ENCODE data around the gene ITPKC.
A peak's percentile ranks its signal among the peaks of the same experiment; 100 is the strongest.

Gene ITPKC

DNA sequence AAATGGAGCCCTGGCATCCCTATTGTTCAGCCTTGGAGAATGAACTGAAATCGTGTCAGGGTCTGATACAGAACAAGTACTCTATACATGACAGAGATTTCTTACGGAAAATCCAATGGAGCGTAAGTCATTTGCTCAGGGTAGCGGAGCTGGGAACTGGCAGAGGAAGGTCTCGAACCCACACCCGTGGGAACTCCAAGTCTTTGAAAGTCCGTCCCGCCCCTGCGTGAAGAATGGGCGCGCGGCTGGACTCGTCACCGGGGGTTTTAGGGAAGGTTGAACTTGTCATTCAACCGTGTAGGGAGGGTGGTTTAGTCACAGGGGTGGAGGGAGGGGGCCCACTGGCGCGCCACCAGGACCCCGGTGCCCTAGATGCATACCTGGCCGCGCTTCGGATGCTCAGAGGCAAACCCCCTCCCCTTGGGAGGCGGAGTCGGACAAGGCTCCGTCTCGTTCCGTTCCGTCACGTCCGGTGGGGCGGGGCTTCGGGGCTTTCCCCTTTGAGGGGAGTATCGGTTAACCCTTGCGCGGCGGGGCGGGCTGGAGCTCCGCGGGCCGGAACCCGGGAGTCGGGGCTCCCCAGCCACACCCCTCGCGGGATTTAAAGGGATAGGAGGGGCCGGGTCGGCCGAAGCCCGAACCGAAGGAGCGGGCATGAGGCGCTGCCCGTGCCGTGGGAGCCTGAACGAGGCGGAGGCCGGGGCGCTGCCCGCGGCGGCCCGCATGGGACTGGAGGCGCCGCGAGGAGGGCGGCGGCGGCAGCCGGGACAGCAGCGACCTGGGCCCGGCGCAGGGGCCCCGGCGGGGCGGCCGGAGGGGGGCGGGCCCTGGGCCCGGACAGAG is at the start of gene ITPKC, which contains the start of gene COQ8B:
Gene ITPKC, plus strand, starts transcription at position 631 of the 843 bp plus-strand sequence. Its CDS starts 24 bp downstream, at position 655.
Gene COQ8B, minus strand, starts transcription at position 405 of the 843 bp plus-strand sequence. CDS start 2,254 bp downstream, outside the sequence.
- DNase-seq (ENCODE audit: extremely low read depth in 1 of 2, low read depth in 1 of 2) = peak; percentile 98 to 100

DNA sequence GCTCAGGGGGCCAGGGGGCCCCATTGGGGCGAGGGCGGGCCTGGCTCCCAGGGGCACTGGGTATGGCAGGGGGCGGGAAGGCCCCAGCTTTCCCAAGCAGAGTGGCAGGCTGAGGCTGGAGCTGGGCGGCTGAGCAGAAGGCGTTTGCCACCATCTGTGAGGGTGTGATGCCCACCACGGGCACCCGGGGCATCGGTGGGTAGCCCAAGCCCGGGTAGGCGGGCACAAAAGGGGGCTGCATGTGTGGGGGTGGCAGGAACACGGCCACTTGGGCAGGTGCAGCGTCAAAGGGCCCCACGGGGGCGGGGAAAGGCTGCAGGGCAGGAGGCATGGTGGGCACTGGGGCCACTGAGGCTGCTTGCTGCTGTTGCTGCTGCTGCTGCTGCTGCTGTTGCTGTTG is 49.3 kb upstream of the ITPKC start:
- DNase-seq (ENCODE audit: extremely low read depth in 1 of 2, low read depth in 1 of 2) = no peak

DNA sequence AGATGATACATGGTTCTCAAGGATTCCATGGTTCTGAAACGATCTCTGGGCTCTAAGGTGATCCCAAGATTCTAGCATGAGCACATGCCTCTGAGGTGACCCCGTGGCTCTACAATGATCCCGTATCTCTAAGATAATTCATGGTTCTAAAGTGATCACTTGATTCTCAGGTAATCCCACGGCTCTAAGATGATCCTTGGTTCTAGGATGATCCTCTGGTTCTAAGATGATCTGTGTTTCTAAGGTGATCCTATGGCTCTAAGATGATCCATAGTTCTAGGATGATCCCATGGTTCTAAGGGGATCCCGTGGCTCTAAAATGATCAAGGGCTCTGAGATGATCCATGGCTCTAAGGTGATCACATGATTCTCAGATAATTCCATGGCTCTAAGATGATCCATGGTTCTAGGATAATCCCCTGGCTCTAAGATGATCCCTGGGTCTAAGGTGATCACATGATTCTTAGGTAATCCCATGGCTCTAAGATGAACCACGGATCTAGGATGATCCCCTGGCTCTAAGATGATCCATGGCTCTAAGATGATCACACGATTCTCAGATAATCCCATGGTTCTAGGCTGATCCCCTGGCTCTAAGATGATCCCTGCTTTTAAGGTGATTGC is 47.8 kb upstream of the ITPKC start:
- DNase-seq (ENCODE audit: extremely low read depth in 1 of 2, low read depth in 1 of 2) = no peak

DNA sequence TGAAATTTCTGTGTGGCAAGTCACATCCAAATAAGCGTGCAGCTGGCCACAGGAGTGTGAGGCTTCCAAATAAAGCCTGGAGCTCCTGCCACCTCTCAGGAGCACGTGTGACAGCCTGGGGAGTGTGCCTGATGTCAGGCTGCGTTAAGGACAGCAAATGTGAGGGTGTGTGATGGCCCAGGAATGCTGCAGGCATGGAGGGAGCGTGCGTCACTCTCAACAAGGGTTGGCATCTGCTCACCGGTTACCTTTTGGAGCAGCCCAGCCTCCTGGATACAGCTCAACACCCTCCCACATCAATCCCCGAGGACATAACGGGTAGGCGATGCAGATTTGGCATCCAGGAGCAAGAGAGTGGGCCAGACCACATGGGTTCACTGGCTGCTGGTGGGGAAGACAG is 45.5 kb upstream of the ITPKC start:
- no peak for DNase-seq (ENCODE audit: extremely low read depth in 1 of 2, low read depth in 1 of 2)

DNA sequence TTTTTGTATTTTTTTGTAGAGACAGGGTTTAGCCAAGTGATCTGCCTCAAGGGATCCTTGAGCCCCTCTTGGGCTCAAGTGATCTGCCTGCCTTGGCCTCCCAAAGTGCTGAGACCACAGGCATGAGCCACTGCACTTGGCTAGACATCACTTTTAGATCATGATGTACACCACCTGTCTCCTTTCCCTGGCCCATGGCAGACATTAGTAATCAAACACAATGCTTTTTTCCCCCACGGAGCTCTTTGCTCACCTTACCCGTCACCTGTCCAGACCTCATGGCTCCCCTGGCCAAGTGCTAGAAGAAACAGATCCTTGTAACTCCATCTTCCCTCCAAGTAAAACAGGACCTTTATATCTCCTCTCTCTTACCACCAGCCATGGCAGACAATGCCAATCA is 44.9 kb upstream of the ITPKC start:
- DNase-seq (ENCODE audit: extremely low read depth in 1 of 2, low read depth in 1 of 2) = no peak

DNA sequence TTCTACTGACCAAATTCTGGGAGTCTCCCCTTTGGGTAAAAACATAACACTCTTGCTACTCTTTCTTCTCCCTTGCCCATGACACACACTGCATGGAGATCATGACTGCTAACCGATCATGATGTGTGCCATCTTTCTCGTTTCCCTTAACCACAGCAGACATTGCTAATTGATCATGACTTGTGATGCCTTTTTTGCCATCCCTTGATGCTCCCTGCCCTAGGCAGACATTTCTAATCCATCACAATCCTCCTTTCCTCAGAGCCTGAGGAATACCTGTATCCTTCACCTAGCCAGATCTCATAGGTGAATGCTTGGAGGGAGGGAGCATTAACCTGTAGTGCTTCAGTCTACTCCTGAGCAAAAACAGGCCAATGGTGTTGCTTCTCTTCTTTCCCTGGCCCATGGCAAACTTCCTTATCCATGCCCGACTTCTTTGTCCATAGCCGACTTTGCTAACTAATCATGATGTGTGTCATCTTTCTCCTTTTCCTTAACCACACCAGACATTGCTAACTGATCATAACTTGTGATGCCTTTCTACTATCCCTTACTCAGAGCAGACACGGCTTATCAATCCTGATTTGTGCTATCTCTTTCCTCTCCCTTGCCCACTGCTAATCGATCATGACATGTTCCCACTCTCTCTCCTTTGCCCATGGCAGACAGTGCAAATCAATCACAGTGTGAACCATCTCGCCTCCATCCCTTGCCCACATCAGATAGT is 44.2 kb upstream of the ITPKC start:
- DNase-seq (ENCODE audit: extremely low read depth in 1 of 2, low read depth in 1 of 2) = no peak

DNA sequence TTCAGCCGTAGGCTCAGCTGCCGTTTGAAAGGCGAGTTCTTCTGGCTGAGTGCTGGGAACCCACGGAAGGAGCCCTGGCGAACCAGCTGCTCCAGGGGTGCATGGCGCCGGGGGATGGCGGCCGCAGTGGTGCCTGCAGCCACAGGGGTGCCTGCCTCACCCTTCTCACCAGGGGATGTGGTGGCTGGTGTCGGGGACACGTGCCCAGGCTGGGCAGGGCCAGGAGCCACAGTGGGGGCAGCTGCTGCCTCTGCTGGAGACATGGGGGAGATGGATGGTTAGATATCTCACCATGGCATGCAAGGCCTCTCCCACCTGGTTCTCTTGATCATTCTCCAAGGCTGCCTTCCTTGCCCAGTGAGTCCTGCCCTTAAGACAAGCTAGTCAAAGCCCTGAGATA is 43.5 kb upstream of the ITPKC start:
- no peak for DNase-seq (ENCODE audit: extremely low read depth in 1 of 2, low read depth in 1 of 2)

DNA sequence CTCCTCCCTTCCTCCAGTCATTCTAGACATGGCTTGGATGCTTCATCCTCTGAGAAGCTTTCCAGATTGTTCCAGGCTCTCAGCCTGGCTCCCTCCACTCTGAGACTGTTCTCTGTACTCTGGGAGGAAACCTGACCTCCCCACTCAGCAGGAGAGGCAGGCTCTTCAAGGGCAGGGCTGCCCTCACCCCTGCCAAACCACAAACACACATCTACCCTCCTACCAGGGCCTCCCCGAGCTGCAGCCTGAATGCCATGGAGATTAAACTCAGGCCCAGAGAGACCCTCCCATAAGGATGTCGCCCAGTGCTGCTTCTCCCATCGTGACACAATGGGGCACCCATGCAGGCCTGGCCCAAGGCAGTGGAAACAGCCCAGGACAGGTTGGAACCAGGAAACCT is 42.6 kb upstream of the ITPKC start:
- DNase-seq (ENCODE audit: extremely low read depth in 1 of 2, low read depth in 1 of 2) = no peak

DNA sequence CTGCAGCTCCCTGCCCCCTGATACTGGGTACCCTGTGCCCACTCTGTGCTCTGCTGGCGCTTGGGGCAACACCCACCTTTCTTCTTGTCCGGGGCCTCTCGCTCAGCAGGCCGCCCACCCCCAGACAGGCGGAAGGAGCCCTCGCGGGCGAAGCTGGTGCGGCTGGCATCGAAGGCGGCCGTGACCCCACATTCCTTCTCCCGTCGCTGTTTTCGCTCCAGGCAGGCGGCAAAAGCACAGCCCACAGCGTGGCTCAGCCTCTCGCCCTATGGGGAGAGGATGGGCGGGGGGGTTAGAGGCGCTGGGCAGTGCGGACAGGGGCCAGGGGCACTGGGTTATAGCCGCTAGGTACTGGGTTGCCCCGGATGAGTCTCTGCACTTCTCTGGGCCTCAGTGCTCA is 39.8 kb upstream of the ITPKC start:
- DNase-seq (ENCODE audit: extremely low read depth in 1 of 2, low read depth in 1 of 2) = no peak

DNA sequence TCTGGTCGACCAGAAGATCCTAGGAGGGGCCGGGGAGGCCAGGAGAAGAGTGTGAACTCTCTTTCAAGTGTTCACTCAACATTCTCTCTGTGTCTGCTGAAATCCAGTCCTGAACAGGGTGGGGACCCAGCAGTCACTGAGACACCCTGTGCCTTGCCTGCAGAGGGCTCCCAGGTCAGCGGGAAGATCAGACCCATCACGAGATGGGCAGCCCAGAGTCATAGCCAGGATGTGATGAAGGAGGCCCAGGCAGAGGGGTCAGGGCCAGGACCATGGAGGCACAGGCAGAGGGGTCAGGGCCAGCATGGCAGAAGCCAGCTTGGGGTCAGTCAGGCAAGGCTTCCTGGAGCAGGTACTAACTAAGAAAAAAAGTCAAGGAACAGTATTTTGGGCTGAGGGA is 35.9 kb upstream of the ITPKC start:
- DNase-seq (ENCODE audit: extremely low read depth in 1 of 2, low read depth in 1 of 2) = no peak

DNA sequence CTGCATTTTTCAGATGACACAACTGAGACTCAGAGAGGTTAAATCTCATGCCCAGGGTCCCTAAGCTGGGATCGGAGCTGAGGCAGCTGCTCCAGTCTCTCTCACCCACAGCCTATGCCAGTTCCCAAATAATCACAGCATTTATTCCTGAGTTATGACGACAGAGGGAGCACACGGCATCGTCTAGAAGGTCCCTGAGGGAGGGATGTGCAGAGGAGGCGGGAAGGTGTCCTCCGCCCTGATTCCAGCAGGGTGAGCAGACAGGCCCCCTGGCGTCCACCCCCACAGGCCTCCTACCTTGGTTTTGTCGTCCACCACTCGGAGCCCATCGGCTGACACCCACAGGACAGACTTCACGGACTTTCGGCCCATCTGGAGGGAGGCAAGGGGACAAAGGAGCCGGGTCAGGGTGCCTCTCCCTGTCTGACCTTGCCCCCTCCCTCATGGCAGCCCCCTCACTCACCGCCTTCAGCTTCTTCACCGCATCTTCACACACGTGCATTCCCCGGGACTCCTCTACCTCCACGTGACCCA is 34.4 kb upstream of the ITPKC start:
- DNase-seq (ENCODE audit: extremely low read depth in 1 of 2, low read depth in 1 of 2) = no peak

DNA sequence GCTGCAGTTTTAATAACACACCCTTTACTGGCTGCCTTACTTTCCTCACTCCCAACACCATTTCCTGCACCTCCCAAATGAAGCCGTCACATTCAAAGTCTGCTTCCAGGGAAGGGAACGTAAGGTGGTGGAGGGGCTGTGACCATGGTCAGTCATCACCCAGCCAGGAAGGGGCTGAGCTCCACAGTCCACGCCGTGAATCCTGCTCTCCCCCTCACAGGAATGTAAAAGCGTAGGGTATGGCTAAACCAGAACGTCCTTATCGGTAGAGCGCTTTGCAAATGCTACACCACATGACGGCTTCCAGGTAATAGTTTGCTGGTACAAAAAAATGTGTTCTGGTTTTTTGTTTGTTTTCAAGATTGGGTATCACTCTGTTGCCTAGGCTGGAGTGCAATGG is 33.5 kb upstream of the ITPKC start:
- DNase-seq (ENCODE audit: extremely low read depth in 1 of 2, low read depth in 1 of 2) = no peak

DNA sequence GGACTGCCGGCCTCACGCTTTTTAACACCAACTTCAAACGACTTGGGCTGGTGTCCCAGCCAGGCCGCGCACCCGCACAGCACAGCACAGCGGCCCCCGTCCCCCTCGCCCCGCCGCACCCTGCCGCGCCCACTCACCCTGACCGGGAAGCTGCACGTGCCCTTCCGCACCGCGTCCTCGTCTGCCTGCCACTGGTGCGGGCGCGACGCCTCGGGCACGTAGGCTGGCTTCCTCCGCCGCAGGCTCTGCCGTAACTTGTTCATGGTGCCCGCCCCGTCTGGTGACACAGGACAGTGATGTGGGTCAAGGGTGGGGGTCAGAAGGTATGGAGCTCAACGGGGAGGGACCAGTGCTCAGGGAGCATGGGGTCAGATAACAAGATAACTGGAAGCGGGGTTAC is 32.6 kb upstream of the ITPKC start:
- no peak for DNase-seq (ENCODE audit: extremely low read depth in 1 of 2, low read depth in 1 of 2)

DNA sequence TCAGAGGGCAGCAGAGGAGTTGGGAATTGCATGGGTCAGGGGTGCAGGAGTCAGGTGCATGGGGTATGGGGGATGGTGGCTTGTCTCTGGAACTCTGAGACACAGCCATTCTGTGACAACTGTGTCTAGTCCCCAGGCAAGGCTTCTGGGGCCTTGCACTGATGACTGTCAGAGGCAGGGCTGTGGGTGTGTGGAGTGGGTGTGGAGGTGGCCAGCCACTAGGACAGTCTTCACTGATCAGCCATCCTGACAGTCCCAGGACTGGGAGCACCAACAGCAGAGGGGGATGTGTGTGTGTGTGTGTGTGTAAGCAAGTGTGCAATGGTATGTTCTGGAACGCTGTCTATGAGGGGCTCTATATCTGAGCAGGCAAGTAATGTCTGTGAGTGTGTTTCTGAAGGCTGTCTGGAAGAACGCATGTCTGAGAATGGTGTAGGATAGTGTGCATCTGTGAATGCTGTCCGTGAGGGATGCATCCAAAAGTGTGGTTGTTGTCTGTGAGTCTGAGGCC is 31.8 kb upstream of the ITPKC start:
- no peak for DNase-seq (ENCODE audit: extremely low read depth in 1 of 2, low read depth in 1 of 2)

DNA sequence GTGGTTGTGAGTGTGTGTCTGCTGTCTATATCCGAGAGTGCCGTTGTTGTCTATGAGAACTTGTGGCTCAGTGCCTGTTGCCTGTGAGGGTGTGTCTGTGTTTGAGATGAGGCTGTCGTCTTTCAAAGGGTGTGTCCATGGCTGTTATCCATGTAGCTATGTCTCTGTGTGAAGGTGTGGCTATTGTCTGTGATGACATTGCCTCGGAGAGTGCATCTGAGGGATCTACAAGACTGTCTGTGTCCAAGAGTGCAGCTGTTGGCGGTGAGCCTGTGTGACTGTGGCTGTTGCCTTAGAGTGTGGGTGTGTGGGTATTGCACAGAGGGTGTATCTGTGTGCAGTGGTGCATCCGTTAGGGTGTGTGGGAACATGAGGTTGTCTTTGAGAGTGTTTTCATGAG is 31.3 kb upstream of the ITPKC start:
- DNase-seq (ENCODE audit: extremely low read depth in 1 of 2, low read depth in 1 of 2) = no peak

DNA sequence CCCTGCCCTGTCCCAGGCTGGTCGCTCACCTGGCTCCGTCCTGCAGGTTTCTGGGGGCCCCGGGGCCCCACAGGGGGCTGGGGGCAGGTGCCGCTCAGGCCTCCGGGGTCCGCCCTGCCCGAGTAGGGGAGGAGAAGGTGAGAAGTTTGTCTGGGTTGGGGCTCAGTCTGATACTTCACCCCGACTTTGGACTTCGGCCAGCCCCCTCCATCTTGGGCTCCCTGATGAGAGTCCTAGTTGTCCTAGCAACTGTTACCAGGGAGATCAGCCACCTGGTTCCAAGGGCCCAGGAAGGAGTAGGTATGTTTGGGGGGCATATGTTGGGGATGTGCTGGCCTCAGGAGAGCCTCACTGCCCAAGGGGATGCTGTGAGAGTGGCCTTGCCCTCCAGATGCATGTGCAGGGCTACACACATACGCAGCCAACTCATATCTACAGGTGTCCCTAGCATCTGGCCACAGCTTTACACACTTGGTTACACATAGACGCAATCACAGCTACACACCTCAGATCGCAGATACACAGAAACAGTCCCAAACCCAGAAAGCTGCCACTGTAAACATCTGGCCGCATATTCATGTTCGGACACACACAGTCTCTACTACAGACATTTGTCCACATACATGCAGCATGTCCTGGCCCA is 29.9 kb upstream of the ITPKC start:
- DNase-seq (ENCODE audit: extremely low read depth in 1 of 2, low read depth in 1 of 2) = no peak

DNA sequence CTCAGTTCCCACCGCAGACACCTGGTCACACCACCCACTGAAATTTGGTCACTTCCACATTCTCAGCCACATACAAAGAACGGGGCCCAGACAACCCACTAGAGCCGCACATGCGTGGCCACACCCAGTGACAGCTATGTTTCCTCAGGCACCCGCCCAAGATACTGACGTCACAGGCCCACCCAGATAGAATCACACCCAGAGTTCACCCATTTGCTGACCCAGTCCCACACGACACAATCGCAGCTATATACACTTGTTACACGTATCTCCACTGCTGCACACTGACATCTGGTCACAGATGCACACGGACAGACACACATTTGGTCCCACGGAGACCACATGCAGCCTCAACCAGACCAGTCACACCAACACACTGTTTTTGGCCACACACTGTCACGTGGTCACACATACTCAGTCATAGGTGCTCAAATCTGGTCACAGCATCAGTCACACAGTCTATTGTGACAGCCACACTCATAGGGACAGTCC is 29.3 kb upstream of the ITPKC start:
- no peak for DNase-seq (ENCODE audit: extremely low read depth in 1 of 2, low read depth in 1 of 2)

DNA sequence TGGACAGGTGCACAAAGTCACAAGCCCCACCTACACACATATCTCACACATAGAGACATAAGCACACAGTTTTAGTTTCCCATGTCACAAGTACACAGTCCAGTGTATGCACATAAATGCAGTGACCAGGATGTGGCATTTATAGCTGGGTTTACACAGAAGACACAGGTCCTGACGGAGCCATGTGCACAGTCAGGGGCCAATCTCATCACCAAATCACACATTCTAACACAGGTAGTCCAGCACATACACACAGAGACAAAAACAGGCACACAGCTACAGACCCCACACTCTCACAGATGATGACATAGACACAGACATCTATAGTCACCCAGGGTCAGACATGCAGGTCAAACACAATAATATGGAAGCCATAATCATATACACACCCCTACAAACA is 28.6 kb upstream of the ITPKC start:
- DNase-seq (ENCODE audit: extremely low read depth in 1 of 2, low read depth in 1 of 2) = no peak

DNA sequence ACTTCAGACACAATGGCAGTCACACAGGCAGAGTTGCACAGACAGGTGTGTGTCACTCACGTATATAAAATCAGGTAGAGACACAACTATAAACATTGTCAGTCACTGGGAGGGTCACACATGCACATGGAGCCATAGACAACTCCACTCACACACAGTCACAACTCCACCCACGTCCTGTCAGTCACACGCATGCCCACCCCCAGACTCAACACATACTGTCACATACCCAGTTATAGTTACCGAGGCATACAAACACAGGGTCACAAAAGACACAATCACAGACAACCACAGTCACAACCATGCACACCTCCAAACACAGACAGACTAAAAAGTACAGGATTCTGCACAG is 27.9 kb upstream of the ITPKC start:
- DNase-seq (ENCODE audit: extremely low read depth in 1 of 2, low read depth in 1 of 2) = no peak

DNA sequence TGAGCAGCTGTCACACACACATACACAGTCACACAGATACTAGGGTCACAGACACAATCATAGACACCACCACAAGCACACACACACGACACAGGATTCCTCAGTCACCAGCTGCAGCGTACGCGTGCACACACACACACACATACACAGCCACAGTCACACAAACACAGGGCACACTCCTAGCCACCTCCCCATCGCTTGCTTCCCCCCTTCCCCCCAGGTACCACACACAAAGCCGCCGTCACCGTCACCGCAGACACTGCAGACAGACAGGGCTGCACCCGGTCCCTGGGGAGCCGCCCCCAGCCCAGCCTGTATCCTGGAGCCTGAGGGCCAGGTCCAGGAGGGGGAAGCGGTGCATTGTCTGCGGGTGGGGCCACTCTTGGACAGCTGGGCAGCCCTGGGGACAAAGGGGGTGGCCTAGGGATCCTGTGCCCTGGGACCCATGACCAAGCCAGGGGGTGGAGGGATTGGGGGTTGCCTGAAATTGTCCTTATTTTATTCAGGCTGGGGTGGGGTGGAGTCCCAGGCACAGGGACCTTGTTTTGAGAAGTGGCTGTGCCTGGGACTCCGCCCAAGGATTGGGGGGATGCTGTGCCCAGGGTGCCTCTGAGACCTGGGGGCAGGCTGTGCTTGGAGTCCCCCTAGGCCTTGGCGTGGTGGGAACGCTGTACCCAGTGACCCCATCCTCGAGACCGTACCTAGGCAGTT is 27.4 kb upstream of the ITPKC start:
- no peak for DNase-seq (ENCODE audit: extremely low read depth in 1 of 2, low read depth in 1 of 2)
